Keratinocyte (primary cell): Measurements from ENCODE around the gene GLYAT. TPM values are rescaled to one million over a fixed set of nuclear protein-coding genes. Genes with fewer than 3 reads are reported as not detected.

ENCODE experiments used
- DNase-seq: peaks from one replicate; pipeline ENCODE4 v3.0.0-alpha.2; 2011; ENCODE audit warnings: low read depth, missing footprints, low spot score
- FAIRE-seq: peaks from 2 replicates; lab custom pipeline; 2011; peaks lifted over from hg19 to GRCh38; lab: Jason Lieb, UNC
- H2AFZ ChIP-seq: 2 replicates; pipeline ENCODE4 v1.6.0; 2012; ENCODE audit warnings: low read length, control low read depth, inconsistent platforms; ENCODE audit not compliant: control insufficient read depth
- H3K27ac ChIP-seq: 2 replicates; pipeline ENCODE4 v1.5.1; 2011; ENCODE audit warnings: low read length; ENCODE audit not compliant: control insufficient read depth, insufficient read depth
- H3K27me3 ChIP-seq: 3 replicates; pipeline ENCODE4 v1.6.0; 2011; ENCODE audit warnings: low read length; ENCODE audit not compliant: control insufficient read depth, insufficient read depth; ENCODE audit errors: extremely low read depth
- H3K36me3 ChIP-seq, 2 experiments: 2 replicates in 1 of 2; 3 replicates in 1 of 2; pipeline ENCODE4 v1.5.1; 2011; ENCODE audit warnings: low read length in 2 of 2, mild to moderate bottlenecking in 1 of 2; ENCODE audit not compliant: control insufficient read depth in 2 of 2, insufficient read depth in 2 of 2; ENCODE audit errors: extremely low read depth in 1 of 2
- H3K4me1 ChIP-seq: 3 replicates; pipeline ENCODE4 v1.5.1; 2011; ENCODE audit warnings: low read length; ENCODE audit not compliant: control insufficient read depth, insufficient read depth; ENCODE audit errors: extremely low read depth
- H3K4me2 ChIP-seq: 3 replicates; pipeline ENCODE4 v1.6.0; 2011; ENCODE audit warnings: low read depth, low read length; ENCODE audit not compliant: control insufficient read depth, insufficient read depth; ENCODE audit errors: extremely low read depth
- H3K4me3 ChIP-seq, 3 experiments: fragments of 200-600 bp in 1 of 3; sonication (generic) in 1 of 3; 2 replicates in 2 of 3; 3 replicates in 1 of 3; pipeline ENCODE4 v1.5.1; 2011 to 2016; ENCODE audit warnings: low read length in 3 of 3, mild to moderate bottlenecking in 3 of 3, control low read depth in 2 of 3, inconsistent platforms in 1 of 3, low read depth in 1 of 3, mixed read lengths in 1 of 3, mixed run types in 1 of 3, moderate library complexity in 1 of 3; ENCODE audit not compliant: control insufficient read depth in 2 of 3, insufficient read depth in 2 of 3; ENCODE audit errors: extremely low read depth in 1 of 3
- H3K79me2 ChIP-seq: 2 replicates; pipeline ENCODE4 v1.6.0; 2012; ENCODE audit warnings: low read length; ENCODE audit not compliant: control insufficient read depth, insufficient read depth
- H3K9ac ChIP-seq: 3 replicates; pipeline ENCODE4 v1.6.0; 2011; ENCODE audit warnings: low read length; ENCODE audit not compliant: control insufficient read depth, insufficient read depth; ENCODE audit errors: extremely low read depth
- H3K9me1 ChIP-seq: 3 replicates; pipeline ENCODE4 v1.6.0; 2011; ENCODE audit warnings: low read length; ENCODE audit not compliant: control insufficient read depth, insufficient read depth; ENCODE audit errors: extremely low read depth
- H3K9me3 ChIP-seq: 2 replicates; pipeline ENCODE4 v1.5.1; 2012; ENCODE audit warnings: low read depth, low read length; ENCODE audit not compliant: control insufficient read depth
- H4K20me1 ChIP-seq: 3 replicates; pipeline ENCODE4 v1.6.0; 2011; ENCODE audit warnings: low read length; ENCODE audit not compliant: control insufficient read depth, insufficient read depth; ENCODE audit errors: extremely low read depth
- CTCF ChIP-seq, 3 experiments: IDR thresholded peaks in 1 of 3; conservative IDR thresholded peaks in 1 of 3; optimal IDR thresholded peaks in 1 of 3; 2 replicates in 2 of 3; 3 replicates in 1 of 3; pipeline versions ENCODE3 to v1.5.1; 2011; ENCODE audit warnings: low read length in 3 of 3, mild to moderate bottlenecking in 3 of 3, moderate library complexity in 2 of 3, control low read depth in 1 of 3, inconsistent platforms in 1 of 3; ENCODE audit not compliant: insufficient read depth in 2 of 3; ENCODE audit errors: extremely low read depth in 1 of 3
- EZH2 ChIP-seq: IDR thresholded peaks from one replicate; pipeline ENCODE4 v1.6.1; 2012; ENCODE audit warnings: inconsistent platforms, mild to moderate bottlenecking, low read length, moderate library complexity
- dilution Hi-C: fragments of 300-500 bp; cut with MboI; formaldehyde crosslinking; loops from one replicate; pipeline ENCODE4 v1.7.0; 2020; ENCODE audit warnings: low sequenced_read_pairs; ENCODE audit not compliant: extremely low pct_ligation_motif_present
- polyA plus RNA-seq, 5 experiments: library from polyadenylated mRNA; depleted of rRNA in 3 of 5; stranded (reverse) in 3 of 5; stranded (forward) in 1 of 5; unstranded in 1 of 5; fragments of >200 nt; gene quantifications; 1 replicate in 1 of 5; 2 replicates in 3 of 5; 3 replicates in 1 of 5; pipeline versions ENCODE4 v1.2.1 to v1.2.3, GENCODE V29; 2011 to 2012; ENCODE audit warnings: missing spikeins in 2 of 5, low read depth in 1 of 5, low replicate concordance in 1 of 5

The GLYAT gene
- polyA plus RNA-seq, 1 donor (not counting 4 experiments of a cell fraction or from before 2014, with no cell fraction given), result 0.10 TPM

- FAIRE-seq, result no peak
- no peak overlapping the region for H3K9ac ChIP-seq
- no peak overlapping the region for H2AFZ ChIP-seq
- no peaks in the 10 kb centered on the region for H3K9me3 ChIP-seq
- H3K27ac ChIP-seq, result no peak overlapping the region
- H4K20me1 ChIP-seq, result no peaks in the 10 kb centered on the region
- TF ChIP-seq CTCF (optimal IDR thresholded peaks at IDR 0.05 in 1 of 3, IDR thresholded peaks at IDR 0.05 in 1 of 3, conservative IDR thresholded peaks at IDR 0.05 in 1 of 3; ENCODE audit: extremely low read depth in 1 of 3, insufficient read depth in 2 of 3, low read length in 3 of 3) (no peak), EZH2 (no peak)
- H3K4me1 ChIP-seq, result peaks cover 2% of the 10 kb centered on the region
- DNase-seq, result no peak
- H3K9me1 ChIP-seq, result no peaks in the 10 kb centered on the region
- H3K36me3 ChIP-seq, result no peaks in the 10 kb centered on the region
- no peaks in the 10 kb centered on the region for H3K79me2 ChIP-seq
- no peak overlapping the region for H3K4me3 ChIP-seq
- H3K4me2 ChIP-seq, result no peak overlapping the region
- dilution Hi-C loops, result no loop called here
- no peaks in the 10 kb centered on the region for H3K27me3 ChIP-seq
These were observed 3.1 kb upstream of the GLYAT start for GRCh38 chr11:58734681-58735490.

- Histone ChIP-seq H3K79me2 (no peaks in the 10 kb centered on the region), H2AFZ (no peak overlapping the region)
- DNase-seq, result no peak
These were observed 1.1 kb downstream of the GLYAT start for GRCh38 chr11:58730507-58731089.

More at GRCh38 chr11:58730507-58731089, 1.1 kb downstream of the GLYAT start:
- H3K4me3 ChIP-seq, result no peak overlapping the region
- H3K27me3 ChIP-seq, result no peaks in the 10 kb centered on the region
- H3K27ac ChIP-seq, result no peak overlapping the region
- H3K4me1 ChIP-seq, result peaks cover 2% of the 10 kb centered on the region
- dilution Hi-C loops, result no loop called here
- H3K9me1 ChIP-seq, result no peaks in the 10 kb centered on the region
- no peaks in the 10 kb centered on the region for H3K9me3 ChIP-seq
- H3K4me2 ChIP-seq, result no peak overlapping the region
- H3K36me3 ChIP-seq, result no peaks in the 10 kb centered on the region
- no peak overlapping the region for H3K9ac ChIP-seq
- TF ChIP-seq CTCF (optimal IDR thresholded peaks at IDR 0.05 in 1 of 3, IDR thresholded peaks at IDR 0.05 in 1 of 3, conservative IDR thresholded peaks at IDR 0.05 in 1 of 3; ENCODE audit: extremely low read depth in 1 of 3, insufficient read depth in 2 of 3, low read length in 3 of 3), result no peak
- TF ChIP-seq EZH2, result no peak
- no peak for FAIRE-seq
- no peaks in the 10 kb centered on the region for H4K20me1 ChIP-seq
